NCI-H1092 (cell line): Measurements from ENCODE around the gene DHRSX.
"Not testable (repeated sequence)": the region's sequence is repeated elsewhere in the genome, so short reads cannot be mapped to it uniquely, and the experiment has no call there.

ENCODE experiments used
- DNase-seq: peaks from one replicate; lab custom pipeline; 2025; lab: John Stamatoyannopoulos, UW

DHRSX gene

GRCh38 chrX:2261831-2262667, 238.7 kb downstream of the DHRSX start:
- no peak for DNase-seq

- DNase-seq, result no peak
Measured at GRCh38 chrX:2252331-2253065, 248.3 kb downstream of the DHRSX start.

- no peak for DNase-seq
Measured at GRCh38 chrX:2251211-2251610, 249.6 kb downstream of the DHRSX start.

GRCh38 chrX:2243913-2244460, 256.8 kb downstream of the DHRSX start:
- DNase-seq, result no peak

- no peak for DNase-seq
Measured at GRCh38 chrX:2242980-2243379, 257.8 kb downstream of the DHRSX start.

GRCh38 chrX:2242326-2242725, 258.4 kb downstream of the DHRSX start:
- DNase-seq, result no peak

GRCh38 chrX:2241496-2241895, 259.3 kb downstream of the DHRSX start:
- not testable (repeated sequence) for DNase-seq

- not testable (repeated sequence) for DNase-seq
Measured at GRCh38 chrX:2240761-2241160, 260.0 kb downstream of the DHRSX start.

GRCh38 chrX:2237976-2238375, 262.8 kb downstream of the DHRSX start:
- DNase-seq, result no peak

- DNase-seq, result no peak
Measured at GRCh38 chrX:2231570-2232192, 269.1 kb downstream of the DHRSX start.

GRCh38 chrX:2230457-2230856, 270.3 kb downstream of the DHRSX start:
- DNase-seq, result no peak

GRCh38 chrX:2228536-2228935, 272.2 kb downstream of the DHRSX start:
- DNase-seq, result no peak

GRCh38 chrX:2226906-2227656, 273.7 kb downstream of the DHRSX start:
- no peak for DNase-seq

GRCh38 chrX:2226182-2226581, 274.6 kb downstream of the DHRSX start:
- no peak for DNase-seq

GRCh38 chrX:2224597-2225235, 276.1 kb downstream of the DHRSX start:
- DNase-seq, result no peak

- no peak for DNase-seq
Measured at GRCh38 chrX:2224161-2224560, 276.6 kb downstream of the DHRSX start.

GRCh38 chrX:2220829-2221567, 279.8 kb downstream of the DHRSX start:
- DNase-seq, result no peak

- no peak for DNase-seq
Measured at GRCh38 chrX:2220296-2220695, 280.5 kb downstream of the DHRSX start.

- DNase-seq, result not testable (repeated sequence)
Measured at GRCh38 chrX:2214138-2214823, 286.5 kb downstream of the DHRSX start.

- not testable (repeated sequence) for DNase-seq
Measured at GRCh38 chrX:2211667-2212066, 289.1 kb downstream of the DHRSX start.
